ENCODE measurements around the gene BMPR1A. TPM values are rescaled to one million over a fixed set of nuclear protein-coding genes. Genes with fewer than 3 reads are reported as not detected.

Gene BMPR1A
- total RNA-seq, 4 donors from 2014 or later = 25.6 to 46.2 (median 34.7) TPM

DNA sequence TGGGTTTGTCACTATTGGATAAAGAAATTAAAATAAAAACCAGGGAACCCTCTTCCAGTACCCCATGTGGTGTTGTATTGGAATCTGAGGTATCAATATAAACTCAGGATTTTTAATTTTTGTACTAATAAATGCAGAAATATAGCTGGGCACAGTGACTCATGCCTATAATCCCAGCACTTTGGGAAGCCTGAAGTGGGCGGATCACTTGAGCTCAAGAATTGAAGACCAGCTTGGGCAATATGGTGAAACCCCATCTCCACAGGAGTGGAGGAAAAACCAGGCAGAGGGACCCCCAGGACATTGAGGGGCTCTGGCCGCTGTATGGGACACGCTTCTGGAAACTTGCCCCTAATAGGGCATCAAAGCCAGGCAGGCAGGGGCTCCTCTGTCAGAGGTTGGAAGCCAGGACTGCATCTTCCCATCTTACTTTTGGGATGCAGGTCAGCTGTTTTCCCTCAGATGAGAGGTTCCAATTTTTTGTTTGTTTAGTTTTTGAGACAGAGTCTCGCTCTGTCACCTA, 222.9 kb downstream of the BMPR1A start:
- TF ChIP-seq, protein P1, sequence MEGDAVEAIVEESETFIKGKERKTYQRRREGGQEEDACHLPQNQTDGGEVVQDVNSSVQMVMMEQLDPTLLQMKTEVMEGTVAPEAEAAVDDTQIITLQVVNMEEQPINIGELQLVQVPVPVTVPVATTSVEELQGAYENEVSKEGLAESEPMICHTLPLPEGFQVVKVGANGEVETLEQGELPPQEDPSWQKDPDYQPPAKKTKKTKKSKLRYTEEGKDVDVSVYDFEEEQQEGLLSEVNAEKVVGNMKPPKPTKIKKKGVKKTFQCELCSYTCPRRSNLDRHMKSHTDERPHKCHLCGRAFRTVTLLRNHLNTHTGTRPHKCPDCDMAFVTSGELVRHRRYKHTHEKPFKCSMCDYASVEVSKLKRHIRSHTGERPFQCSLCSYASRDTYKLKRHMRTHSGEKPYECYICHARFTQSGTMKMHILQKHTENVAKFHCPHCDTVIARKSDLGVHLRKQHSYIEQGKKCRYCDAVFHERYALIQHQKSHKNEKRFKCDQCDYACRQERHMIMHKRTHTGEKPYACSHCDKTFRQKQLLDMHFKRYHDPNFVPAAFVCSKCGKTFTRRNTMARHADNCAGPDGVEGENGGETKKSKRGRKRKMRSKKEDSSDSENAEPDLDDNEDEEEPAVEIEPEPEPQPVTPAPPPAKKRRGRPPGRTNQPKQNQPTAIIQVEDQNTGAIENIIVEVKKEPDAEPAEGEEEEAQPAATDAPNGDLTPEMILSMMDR (IDR thresholded peaks at IDR 0.05; ENCODE audit: low read depth) = no peak

DNA sequence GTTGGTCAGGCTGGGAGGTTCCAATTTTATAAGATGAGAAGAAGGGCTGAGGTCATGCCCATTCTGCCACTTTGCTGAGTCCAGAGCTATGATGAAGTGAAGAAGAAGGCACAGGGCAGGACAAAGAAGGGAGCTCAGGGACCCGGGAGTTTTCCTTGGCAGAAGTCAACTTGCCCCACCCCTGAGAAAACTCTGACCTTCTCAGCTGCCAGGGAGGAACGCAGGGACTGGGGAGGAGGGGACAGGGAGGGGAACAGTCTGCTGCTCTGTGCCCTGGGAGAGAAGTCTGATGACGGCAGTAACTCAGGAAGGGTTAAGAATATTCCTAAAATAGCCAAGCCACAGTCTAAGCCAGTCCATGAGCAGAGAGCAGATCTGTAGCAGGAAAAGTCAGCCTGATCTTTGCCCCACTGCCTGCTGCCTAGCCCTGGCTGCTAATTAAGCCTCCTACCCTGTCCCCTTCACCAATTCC, 223.6 kb downstream of the BMPR1A start:
- TF ChIP-seq, protein P1 (IDR thresholded peaks at IDR 0.05; ENCODE audit: low read depth) = no peak

DNA sequence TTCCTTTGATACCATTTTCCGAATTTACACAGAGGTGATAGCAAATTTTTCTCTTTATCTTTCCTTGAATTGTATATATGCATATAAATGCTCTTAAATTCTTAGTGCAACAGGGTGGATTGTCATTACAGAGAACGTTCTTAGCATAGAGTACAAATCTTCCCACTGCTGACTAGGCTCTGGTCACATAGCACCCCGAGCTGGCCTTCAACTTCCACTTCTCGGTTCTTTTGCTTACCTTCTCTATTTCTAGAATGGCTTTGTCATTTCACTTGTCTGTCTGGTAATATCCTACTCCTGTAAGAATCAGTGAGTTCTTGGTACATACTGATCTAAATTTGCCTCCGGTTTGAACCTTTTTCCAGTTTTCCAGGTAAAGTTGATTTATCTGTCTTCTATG, 225.3 kb downstream of the BMPR1A start:
- TF ChIP-seq, protein P1 (IDR thresholded peaks at IDR 0.05; ENCODE audit: low read depth) = no peak

Small RNAs within 50 kb of the gene (small RNA-seq; reads per million reads assigned to genes)
- not detected for gene RNU1-19P

Other genes with a start within 250 kb of the BMPR1A start
- 10 to 100 TPM; 33.5 to 45.8 (median 37.6) TPM for gene WAPL, start 234.8 kb upstream of the BMPR1A start, total RNA-seq
- gene OPN4, start 102.1 kb upstream of the BMPR1A start, total RNA-seq = 1 to 10 TPM in 1 of 4 donors, under 1 TPM in 1, not detected in 2; 0.22 to 1.5 TPM
- gene LDB3, start 88.1 kb upstream of the BMPR1A start, total RNA-seq = 10 to 100 TPM in 1 of 4 donors, 1 to 10 TPM in 2, under 1 TPM in 1; 0.51 to 12.1 (median 2.2) TPM
- gene MMRN2, start 201.0 kb downstream of the BMPR1A start, total RNA-seq = 100 to 1,000 TPM in 1 of 4 donors, 10 to 100 TPM in 3; 22.9 to 120 (median 50.6) TPM
- gene SNCG, start 202.0 kb downstream of the BMPR1A start, total RNA-seq = 100 to 1,000 TPM; 172 to 362 (median 205) TPM
- gene ADIRF, start 211.9 kb downstream of the BMPR1A start, total RNA-seq = 1,000 to 10,000 TPM in 3 of 4 donors, 100 to 1,000 TPM in 1; 826 to 2,196 (median 1,516) TPM